Measurements from ENCODE around the gene CDC5L. TPM values are rescaled to one million over a fixed set of nuclear protein-coding genes. Genes with fewer than 3 reads are reported as not detected.

The CDC5L gene
- total RNA-seq, 1 donor from 2014 or later = 19.0 TPM

- Mint-ChIP-seq H3K27ac (ENCODE audit: unreplicated experiment) (no peak overlapping the region), H3K4me3 (ENCODE audit: unreplicated experiment) (no peak overlapping the region)
Measured at GRCh38 chr6:44474643-44475042, 87.1 kb downstream of the CDC5L start.

DNA sequence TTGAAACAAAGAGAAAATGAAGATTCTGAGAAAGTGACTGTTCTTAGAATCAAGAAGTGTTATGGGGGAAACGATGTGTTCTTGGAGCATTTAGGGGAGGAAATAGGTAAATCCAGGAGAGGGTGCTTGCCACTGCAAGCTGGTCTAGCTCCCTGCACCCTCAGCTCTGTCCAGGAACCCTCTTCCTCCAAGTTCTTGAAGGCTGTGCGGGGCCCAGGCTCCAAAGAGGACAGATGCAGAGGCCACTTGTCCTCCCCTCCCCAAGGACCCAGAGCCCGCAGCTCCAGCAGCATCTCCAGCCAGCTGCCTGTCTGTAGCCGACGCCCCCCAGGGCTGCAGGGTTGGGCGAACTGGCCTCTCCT, 87.9 kb downstream of the CDC5L start:
- TF ChIP-seq, protein P1, sequence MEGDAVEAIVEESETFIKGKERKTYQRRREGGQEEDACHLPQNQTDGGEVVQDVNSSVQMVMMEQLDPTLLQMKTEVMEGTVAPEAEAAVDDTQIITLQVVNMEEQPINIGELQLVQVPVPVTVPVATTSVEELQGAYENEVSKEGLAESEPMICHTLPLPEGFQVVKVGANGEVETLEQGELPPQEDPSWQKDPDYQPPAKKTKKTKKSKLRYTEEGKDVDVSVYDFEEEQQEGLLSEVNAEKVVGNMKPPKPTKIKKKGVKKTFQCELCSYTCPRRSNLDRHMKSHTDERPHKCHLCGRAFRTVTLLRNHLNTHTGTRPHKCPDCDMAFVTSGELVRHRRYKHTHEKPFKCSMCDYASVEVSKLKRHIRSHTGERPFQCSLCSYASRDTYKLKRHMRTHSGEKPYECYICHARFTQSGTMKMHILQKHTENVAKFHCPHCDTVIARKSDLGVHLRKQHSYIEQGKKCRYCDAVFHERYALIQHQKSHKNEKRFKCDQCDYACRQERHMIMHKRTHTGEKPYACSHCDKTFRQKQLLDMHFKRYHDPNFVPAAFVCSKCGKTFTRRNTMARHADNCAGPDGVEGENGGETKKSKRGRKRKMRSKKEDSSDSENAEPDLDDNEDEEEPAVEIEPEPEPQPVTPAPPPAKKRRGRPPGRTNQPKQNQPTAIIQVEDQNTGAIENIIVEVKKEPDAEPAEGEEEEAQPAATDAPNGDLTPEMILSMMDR (IDR thresholded peaks at IDR 0.05) = no peak
- no peaks in the 10 kb centered on the region for H3K9me3 Mint-ChIP-seq (ENCODE audit: low read depth)
- no peak for DNase-seq (ENCODE audit: low spot score)
- no peaks in the 10 kb centered on the region for H3K27me3 Mint-ChIP-seq (ENCODE audit: low read depth)
- no peak overlapping the region for H3K27ac Mint-ChIP-seq (ENCODE audit: unreplicated experiment)
- no peak overlapping the region for H3K4me3 Mint-ChIP-seq (ENCODE audit: unreplicated experiment)
- no peaks in the 10 kb centered on the region for H3K36me3 Mint-ChIP-seq (ENCODE audit: low read depth)
- H3K4me1 Mint-ChIP-seq (ENCODE audit: low read depth) = peaks cover 14% of the 10 kb centered on the region

More at GRCh38 chr6:44474643-44475042, 87.1 kb downstream of the CDC5L start:
- Mint-ChIP-seq H3K9me3 (ENCODE audit: low read depth) (no peaks in the 10 kb centered on the region), H3K36me3 (ENCODE audit: low read depth) (no peaks in the 10 kb centered on the region), H3K4me1 (ENCODE audit: low read depth) (peaks cover 14% of the 10 kb centered on the region), H3K27me3 (ENCODE audit: low read depth) (no peaks in the 10 kb centered on the region)
- DNase-seq (ENCODE audit: low spot score) = no peak
- TF ChIP-seq, protein P1 (IDR thresholded peaks at IDR 0.05) = no peak

DNA sequence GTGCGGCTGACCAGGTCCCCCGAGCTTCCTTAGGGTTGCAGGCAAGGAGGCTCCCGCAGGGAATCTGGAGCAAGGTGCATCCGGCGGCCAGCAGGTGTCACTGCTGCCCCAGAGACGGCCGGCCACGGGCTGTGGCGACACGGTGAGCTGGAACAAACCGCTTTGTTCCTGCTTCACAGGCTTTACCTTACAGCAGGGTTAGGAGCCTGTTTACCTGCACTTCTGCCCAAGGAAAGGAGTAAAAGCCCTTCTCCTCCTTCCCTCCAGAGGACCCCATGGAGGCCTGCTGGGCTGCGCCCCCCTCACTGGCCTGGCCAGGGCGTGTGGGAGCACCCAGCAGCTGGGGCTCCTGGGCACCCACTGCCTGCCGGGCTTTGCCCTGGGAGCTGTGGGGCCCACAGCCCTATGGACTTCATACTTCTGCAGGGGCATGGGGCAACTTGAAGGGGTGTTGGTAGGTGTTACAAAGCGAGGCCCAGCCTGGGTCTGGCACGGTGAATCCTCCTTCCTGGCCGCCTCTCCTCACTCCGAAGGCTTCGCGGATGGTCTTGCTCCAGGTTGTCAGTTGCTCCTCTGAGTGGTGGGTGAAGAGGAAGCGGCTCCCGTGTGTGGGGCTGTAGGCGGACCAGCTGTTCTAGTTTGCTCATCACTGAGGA, 88.4 kb downstream of the CDC5L start:
- Mint-ChIP-seq H3K27me3 (ENCODE audit: low read depth) (no peaks in the 10 kb centered on the region), H3K4me3 (ENCODE audit: unreplicated experiment) (peak overlapping the region; percentile 31), H3K36me3 (ENCODE audit: low read depth) (peaks cover 1% of the 10 kb centered on the region), H3K4me1 (ENCODE audit: low read depth) (peaks cover 14% of the 10 kb centered on the region), H3K27ac (ENCODE audit: unreplicated experiment) (no peak overlapping the region), H3K9me3 (ENCODE audit: low read depth) (no peaks in the 10 kb centered on the region)
- TF ChIP-seq, protein P1 (IDR thresholded peaks at IDR 0.05) = peak; percentile 99
- DNase-seq (ENCODE audit: low spot score) = no peak

DNA sequence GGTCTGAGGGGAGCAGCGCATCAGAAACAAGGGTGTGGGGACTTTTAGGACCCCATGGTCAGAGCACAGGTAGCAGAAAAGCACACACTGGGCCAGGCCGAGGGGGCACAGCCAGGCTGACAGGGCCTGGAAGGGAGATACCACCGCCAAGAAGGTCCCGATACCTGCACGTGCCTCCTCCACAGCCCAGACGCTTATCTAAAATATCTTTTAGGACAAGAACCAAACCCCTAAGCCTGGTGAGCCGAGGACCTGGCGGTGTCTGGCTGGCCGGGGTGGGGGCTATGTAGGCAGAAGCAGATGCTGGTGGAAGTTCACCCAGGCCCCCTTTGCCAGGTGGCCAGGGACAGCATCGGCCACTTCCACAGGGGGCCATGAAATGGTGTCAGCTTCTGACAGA, 89.3 kb downstream of the CDC5L start:
- H3K27me3 Mint-ChIP-seq (ENCODE audit: low read depth) = no peaks in the 10 kb centered on the region
- peaks cover 15% of the 10 kb centered on the region for H3K4me1 Mint-ChIP-seq (ENCODE audit: low read depth)
- TF ChIP-seq, protein P1 (IDR thresholded peaks at IDR 0.05) = no peak
- no peaks in the 10 kb centered on the region for H3K9me3 Mint-ChIP-seq (ENCODE audit: low read depth)
- DNase-seq (ENCODE audit: low spot score) = no peak
- H3K36me3 Mint-ChIP-seq (ENCODE audit: low read depth) = peaks cover 1% of the 10 kb centered on the region
- H3K4me3 Mint-ChIP-seq (ENCODE audit: unreplicated experiment) = no peak overlapping the region
- H3K27ac Mint-ChIP-seq (ENCODE audit: unreplicated experiment) = no peak overlapping the region

DNA sequence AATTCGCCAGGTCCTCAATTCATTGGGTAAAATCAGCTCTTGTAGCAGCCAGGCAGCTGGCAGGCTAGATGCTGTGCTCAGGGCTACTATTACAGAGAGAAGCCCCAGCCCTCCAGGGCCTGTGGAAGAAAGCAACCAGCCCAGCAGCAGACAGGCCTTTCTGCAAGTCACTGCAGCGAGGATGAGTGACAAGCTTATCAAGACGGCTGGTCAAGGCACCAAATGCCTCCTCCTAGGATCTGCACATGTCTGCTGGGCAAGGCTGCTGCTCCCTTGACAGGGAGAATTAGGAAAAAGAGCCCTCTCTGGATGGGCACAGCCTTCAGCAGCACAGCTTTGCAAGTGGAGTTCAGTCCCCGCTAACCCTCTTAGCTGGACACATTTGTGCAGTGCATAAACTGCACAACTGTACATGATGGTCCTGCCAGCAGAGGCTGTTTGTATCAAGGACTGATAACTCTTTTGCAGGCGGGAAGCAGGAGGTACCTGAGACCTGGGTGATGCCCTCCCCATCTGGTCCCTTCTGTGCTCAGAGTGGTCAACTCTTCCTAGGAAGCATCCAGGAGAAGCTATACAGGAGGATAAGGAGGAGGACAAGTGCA, 89.9 kb downstream of the CDC5L start:
- Mint-ChIP-seq H3K4me3 (ENCODE audit: unreplicated experiment) (no peak overlapping the region), H3K27ac (ENCODE audit: unreplicated experiment) (no peak overlapping the region), H3K36me3 (ENCODE audit: low read depth) (peaks cover 1% of the 10 kb centered on the region)

More for the DNA sequence above, 89.9 kb downstream of the CDC5L start:
- Mint-ChIP-seq H3K9me3 (ENCODE audit: low read depth) (no peaks in the 10 kb centered on the region), H3K4me1 (ENCODE audit: low read depth) (peaks cover 13% of the 10 kb centered on the region), H3K27me3 (ENCODE audit: low read depth) (no peaks in the 10 kb centered on the region)
- DNase-seq (ENCODE audit: low spot score) = no peak
- TF ChIP-seq, protein P1 (IDR thresholded peaks at IDR 0.05) = no peak
